LNCaP clone FGC (cell line): ENCODE measurements around the gene JPH3.

Experiments used
- DNase-seq: peaks from one replicate; pipeline ENCODE4 v3.0.0-alpha.2; 2011; ENCODE audit warnings: low read depth
- H3K4me3 ChIP-seq: 2 replicates; pipeline ENCODE4 v1.5.1; 2011; ENCODE audit warnings: mild to moderate bottlenecking, low read depth, low read length, control low read depth
- TF ChIP-seq, protein P1 (sequence below): IDR thresholded peaks from 2 replicates; pipeline ENCODE4 v1.5.1; 2012; ENCODE audit warnings: mild to moderate bottlenecking; ENCODE audit not compliant: control insufficient read depth, insufficient read depth; ENCODE audit errors: extremely low read depth

JPH3 gene

DNA sequence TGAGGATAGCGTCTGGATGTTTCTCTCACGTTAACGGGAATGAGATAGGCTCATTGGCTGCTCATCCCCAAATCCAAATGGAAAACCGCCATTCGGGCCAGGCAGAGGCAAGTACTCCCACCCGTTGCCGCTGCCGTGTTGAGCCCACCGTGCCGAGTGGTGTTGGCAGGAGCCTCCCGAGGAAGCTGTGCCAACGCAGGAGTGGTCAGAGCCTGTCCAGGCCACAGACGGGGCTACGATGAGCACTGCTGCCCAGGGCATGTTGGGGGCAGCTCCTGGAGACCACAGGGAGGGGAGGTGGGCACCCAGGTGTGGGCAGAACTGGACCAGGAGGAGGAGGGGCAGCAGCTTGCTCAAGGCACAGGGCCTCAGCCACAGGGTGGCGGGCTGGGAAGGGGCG is 91.5 kb downstream of the JPH3 start:
- no peak for DNase-seq
- H3K4me3 ChIP-seq, result no peak overlapping the region
- TF ChIP-seq, protein P1, sequence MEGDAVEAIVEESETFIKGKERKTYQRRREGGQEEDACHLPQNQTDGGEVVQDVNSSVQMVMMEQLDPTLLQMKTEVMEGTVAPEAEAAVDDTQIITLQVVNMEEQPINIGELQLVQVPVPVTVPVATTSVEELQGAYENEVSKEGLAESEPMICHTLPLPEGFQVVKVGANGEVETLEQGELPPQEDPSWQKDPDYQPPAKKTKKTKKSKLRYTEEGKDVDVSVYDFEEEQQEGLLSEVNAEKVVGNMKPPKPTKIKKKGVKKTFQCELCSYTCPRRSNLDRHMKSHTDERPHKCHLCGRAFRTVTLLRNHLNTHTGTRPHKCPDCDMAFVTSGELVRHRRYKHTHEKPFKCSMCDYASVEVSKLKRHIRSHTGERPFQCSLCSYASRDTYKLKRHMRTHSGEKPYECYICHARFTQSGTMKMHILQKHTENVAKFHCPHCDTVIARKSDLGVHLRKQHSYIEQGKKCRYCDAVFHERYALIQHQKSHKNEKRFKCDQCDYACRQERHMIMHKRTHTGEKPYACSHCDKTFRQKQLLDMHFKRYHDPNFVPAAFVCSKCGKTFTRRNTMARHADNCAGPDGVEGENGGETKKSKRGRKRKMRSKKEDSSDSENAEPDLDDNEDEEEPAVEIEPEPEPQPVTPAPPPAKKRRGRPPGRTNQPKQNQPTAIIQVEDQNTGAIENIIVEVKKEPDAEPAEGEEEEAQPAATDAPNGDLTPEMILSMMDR, result no peak

DNA sequence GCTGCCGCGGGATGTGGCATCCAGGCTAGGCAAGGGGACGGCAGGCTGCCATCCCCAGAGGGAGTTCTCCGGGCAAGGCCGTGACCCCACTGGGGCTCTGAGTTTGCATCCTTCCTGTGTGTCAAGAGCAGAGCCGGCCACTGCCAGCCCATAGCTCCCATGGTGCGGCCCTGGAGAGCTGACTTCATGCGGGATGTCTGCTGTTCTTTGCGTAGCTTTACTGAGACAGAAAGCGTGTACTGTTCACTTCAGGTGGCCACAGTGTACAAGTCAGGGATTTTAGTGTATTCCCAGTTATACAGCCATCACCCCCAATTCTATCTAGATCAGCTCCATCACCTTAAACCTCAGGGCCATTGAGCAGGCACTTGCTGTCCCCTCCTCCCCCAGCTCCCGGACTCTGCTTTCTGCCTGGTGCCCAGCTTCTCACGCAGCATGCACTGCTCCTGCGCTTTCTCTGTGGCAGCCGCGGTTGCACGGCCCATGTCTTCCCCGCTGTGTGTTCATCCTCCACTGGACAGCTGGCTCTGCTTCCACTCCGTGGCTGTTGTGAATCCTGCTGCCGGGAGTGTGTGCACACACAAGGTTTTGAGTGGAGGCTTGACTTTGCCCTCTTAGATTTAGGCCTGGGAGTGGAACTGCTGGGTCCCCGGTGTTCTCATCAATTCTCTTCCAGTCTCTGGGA is 92.3 kb downstream of the JPH3 start:
- TF ChIP-seq, protein P1, result no peak
- H3K4me3 ChIP-seq, result no peak overlapping the region
- no peak for DNase-seq

- H3K4me3 ChIP-seq, result no peak overlapping the region
- no peak for DNase-seq
- TF ChIP-seq, protein P1, result no peak
These were observed 93.2 kb downstream of the JPH3 start for GRCh38 chr16:87695534-87695933.

GRCh38 chr16:87696726-87697125 is 94.4 kb downstream of the JPH3 start:
- H3K4me3 ChIP-seq, result no peak overlapping the region
- TF ChIP-seq, protein P1, result no peak
- no peak for DNase-seq

DNA sequence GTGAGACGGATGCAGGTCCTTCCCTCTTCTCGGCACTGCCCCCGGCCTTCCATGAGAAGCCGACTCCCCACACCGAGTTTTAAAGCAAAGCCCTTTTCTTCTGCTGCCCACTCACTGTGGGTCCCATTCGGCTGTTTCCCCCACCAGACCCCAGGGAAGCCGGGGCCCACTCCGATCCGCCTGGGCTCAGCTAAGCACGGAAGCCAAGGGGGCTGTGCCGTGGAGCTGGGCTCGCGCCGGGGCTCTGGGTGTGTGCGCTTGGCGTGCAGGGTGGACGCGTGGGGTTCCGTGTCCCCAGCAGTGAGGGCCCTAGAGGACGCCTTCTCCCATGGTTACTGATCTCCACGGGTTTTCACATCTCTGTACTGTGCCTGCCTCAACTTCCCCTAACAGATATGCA is 94.9 kb downstream of the JPH3 start:
- H3K4me3 ChIP-seq, result no peak overlapping the region
- no peak for DNase-seq

GRCh38 chr16:87697792-87698191 is 95.5 kb downstream of the JPH3 start:
- TF ChIP-seq, protein P1, result no peak
- no peak overlapping the region for H3K4me3 ChIP-seq
- DNase-seq, result no peak

More for the DNA sequence above, 94.9 kb downstream of the JPH3 start:
- TF ChIP-seq, protein P1, result no peak

GRCh38 chr16:87698241-87698640 is 95.9 kb downstream of the JPH3 start:
- TF ChIP-seq, protein P1, result no peak
- no peak for DNase-seq
- H3K4me3 ChIP-seq, result no peak overlapping the region
